WTC11 (cell line): ENCODE results near the gene C11orf42. TPM values are rescaled to one million over a fixed set of nuclear protein-coding genes. Genes with fewer than 3 reads are reported as not detected.

Experiments used
- ATAC-seq: fragments of 200-7000 bp; cut with Tn5 transposase; 2 replicates; pipeline ENCODE4 v1.10.0; 2021; ENCODE audit warnings: mild to moderate bottlenecking, moderate library complexity
- CTCF ChIA-PET: fragments of 300-600 bp; sonication (Branson Sonifier 250); formaldehyde crosslinking; loops from one replicate; lab custom pipeline; 2021; ENCODE audit warnings: antibody characterized with exemption; lab: Charles Lee
- POLR2A ChIA-PET: fragments of 350-600 bp; sonication (Branson Sonifier 250); formaldehyde crosslinking; loops from one replicate; lab custom pipeline; 2021; ENCODE audit warnings: antibody characterized with exemption; lab: Charles Lee
- DNase-seq: peaks from one replicate; pipeline ENCODE4 v3.0.0; 2021; ENCODE audit warnings: low spot score
- H3K27ac Mint-ChIP-seq: 2 replicates; pipeline ENCODE4 v1.8.0; 2021; ENCODE audit warnings: mixed read lengths
- H3K27me3 Mint-ChIP-seq: 2 replicates; pipeline ENCODE4 v1.8.0; 2021; ENCODE audit warnings: low read depth, mild to moderate bottlenecking, moderate library complexity, mixed read lengths
- H3K36me3 Mint-ChIP-seq: 2 replicates; pipeline ENCODE4 v1.8.0; 2021; ENCODE audit warnings: mixed read lengths
- H3K4me1 Mint-ChIP-seq: 2 replicates; pipeline ENCODE4 v1.8.0; 2022; ENCODE audit warnings: mixed read lengths
- H3K4me3 Mint-ChIP-seq: 2 replicates; pipeline ENCODE4 v1.8.0; 2021; ENCODE audit warnings: mild to moderate bottlenecking, moderate library complexity, mixed read lengths
- H3K9me3 Mint-ChIP-seq: 2 replicates; pipeline ENCODE4 v1.8.0; 2021; ENCODE audit warnings: mixed read lengths
- ARID4B ChIP-seq: sonication (generic); formaldehyde crosslinking; IDR thresholded peaks from 2 replicates; pipeline ENCODE4 v1.8.0; 2023; ENCODE audit warnings: missing genetic modification reagents, mild to moderate bottlenecking, borderline replicate concordance
- CDX4 ChIP-seq: fragments of 250-450 bp; sonication (Bioruptor Pico); IDR thresholded peaks from 2 replicates; pipeline ENCODE4 v1.9.0; 2021; ENCODE audit warnings: moderate library complexity, mild to moderate bottlenecking, inconsistent platforms, borderline replicate concordance
- CREB1 ChIP-seq: sonication (generic); formaldehyde crosslinking; IDR thresholded peaks from 2 replicates; pipeline ENCODE4 v1.8.0; 2023; ENCODE audit warnings: mild to moderate bottlenecking, missing genetic modification reagents
- EMX1 ChIP-seq: fragments of 250-450 bp; sonication (Bioruptor Pico); IDR thresholded peaks from 2 replicates; pipeline ENCODE4 v1.8.0; 2021; ENCODE audit warnings: mild to moderate bottlenecking
- HMGXB4 ChIP-seq: sonication (generic); formaldehyde crosslinking; IDR thresholded peaks from 2 replicates; pipeline ENCODE4 v1.8.1; 2023; ENCODE audit warnings: mild to moderate bottlenecking, moderate library complexity, missing genetic modification reagents
- NFE2L1 ChIP-seq: sonication (generic); formaldehyde crosslinking; IDR thresholded peaks from 2 replicates; pipeline ENCODE4 v1.8.1; 2023; ENCODE audit warnings: missing genetic modification reagents
- NR3C1 ChIP-seq: sonication (generic); formaldehyde crosslinking; conservative IDR thresholded peaks from 2 replicates; pipeline ENCODE4 v1.8.1; 2023; ENCODE audit warnings: low read depth, mild to moderate bottlenecking, missing genetic modification reagents
- PRDM15 ChIP-seq: sonication (generic); formaldehyde crosslinking; IDR thresholded peaks from 2 replicates; pipeline ENCODE4 v1.8.0; 2022; ENCODE audit warnings: missing genetic modification reagents
- RORB ChIP-seq: fragments of 250-450 bp; sonication (Bioruptor Pico); IDR thresholded peaks from 2 replicates; pipeline ENCODE4 v1.9.0; 2021; ENCODE audit warnings: mild to moderate bottlenecking
- SP1 ChIP-seq: sonication (generic); formaldehyde crosslinking; conservative IDR thresholded peaks from 2 replicates; pipeline ENCODE4 v1.8.1; 2022; ENCODE audit warnings: missing genetic modification reagents
- TP53 ChIP-seq: sonication (generic); formaldehyde crosslinking; IDR thresholded peaks from 2 replicates; pipeline ENCODE4 v1.8.1; 2023; ENCODE audit warnings: mild to moderate bottlenecking, missing genetic modification reagents
- ZBTB21 ChIP-seq: sonication (generic); formaldehyde crosslinking; IDR thresholded peaks from 2 replicates; pipeline ENCODE4 v1.8.1; 2023; ENCODE audit warnings: mild to moderate bottlenecking, missing genetic modification reagents, borderline replicate concordance
- ZNF425 ChIP-seq: fragments of 250-450 bp; sonication (Bioruptor Pico); conservative IDR thresholded peaks from 2 replicates; pipeline ENCODE4 v1.9.0; 2021; ENCODE audit warnings: mild to moderate bottlenecking
- ZNF532 ChIP-seq: fragments of 250-450 bp; sonication (Bioruptor Pico); IDR thresholded peaks from 2 replicates; pipeline ENCODE4 v1.9.0; 2021; ENCODE audit warnings: mild to moderate bottlenecking, borderline replicate concordance
- total RNA-seq: library from RNA; stranded (reverse); gene quantifications from 3 replicates; pipeline ENCODE4 v1.2.3, GENCODE V29; 2021

Gene C11orf42
- total RNA-seq, 1 experiment from 2014 or later, result not detected

GRCh38 chr11:6196396-6196795 is 9.0 kb upstream of the C11orf42 start:
- Mint-ChIP-seq H3K27me3 (no peaks in the 10 kb centered on the region), H3K9me3 (no peaks in the 10 kb centered on the region; the same call in 1 of the 2 replicates)
- TF ChIP-seq NFE2L1 (CRISPR knock-in tag), result no peak
- no peak for TF ChIP-seq ARID4B (CRISPR knock-in tag)
- TF ChIP-seq ZNF425, result no peak
- TF ChIP-seq, all 79 proteins: peak for 0
- CTCF ChIA-PET, result interaction anchor here (1.0 to 1.3 kb wide), 2 partner anchors 55 to 102 kb away, joined by 3 read pairs; no protein-coding TSS in a partner anchor
- Mint-ChIP-seq H3K36me3 (no peaks in the 10 kb centered on the region), H3K4me1 (peaks cover 9% of the 10 kb centered on the region), H3K4me3 (no peak overlapping the region), H3K27ac (no peak overlapping the region)
- POLR2A ChIA-PET, result no interaction called here
- DNase-seq, result no peak
- ATAC-seq, result no peak

- ChIA-PET CTCF (no interaction called here), POLR2A (no interaction called here)
- DNase-seq (no peak), ATAC-seq (peak; percentile 51)
- Mint-ChIP-seq H3K36me3 (no peaks in the 10 kb centered on the region), H3K27ac (no peak overlapping the region), H3K9me3 (no peaks in the 10 kb centered on the region), H3K4me3 (no peak overlapping the region), H3K4me1 (peaks cover 9% of the 10 kb centered on the region), H3K27me3 (no peaks in the 10 kb centered on the region)
- TF ChIP-seq RORB (CRISPR knock-in tag), result no peak
- no peak for TF ChIP-seq ZNF532 (CRISPR knock-in tag)
- TF ChIP-seq ZBTB21 (CRISPR knock-in tag), result no peak
- TF ChIP-seq TP53 (CRISPR knock-in tag), result no peak
- TF ChIP-seq HMGXB4 (CRISPR knock-in tag), result no peak
- no peak for TF ChIP-seq CREB1 (CRISPR knock-in tag)
- TF ChIP-seq EMX1 (CRISPR knock-in tag), result no peak
- TF ChIP-seq NR3C1 (CRISPR knock-in tag), result no peak
- TF ChIP-seq CDX4 (CRISPR knock-in tag), result no peak
- no peak for TF ChIP-seq PRDM15
- TF ChIP-seq SP1 (CRISPR knock-in tag), result no peak
These were observed 7.7 kb upstream of the C11orf42 start for GRCh38 chr11:6197466-6198200.
